RWPE2 (cell line): ENCODE data around the gene PPP6R1.

ENCODE experiments used
- ATAC-seq: fragments of 200-7000 bp; cut with Tn5 transposase; 3 replicates; pipeline ENCODE4 v1.9.1; 2021; ENCODE audit warnings: low read depth
- DNase-seq: peaks from one replicate; pipeline ENCODE4 v3.0.0-alpha.2; 2020; ENCODE audit warnings: low spot score
- H3K27ac ChIP-seq: fragments of 450-650 bp; 2 replicates; pipeline ENCODE4 v1.5.1; 2017; ENCODE audit warnings: mild to moderate bottlenecking; ENCODE audit not compliant: poor library complexity, severe bottlenecking
- H3K27me3 ChIP-seq: fragments of 250-450 bp; sonication (Bioruptor Pico); 2 replicates; pipeline ENCODE4 v1.5.1; 2021; ENCODE audit warnings: mild to moderate bottlenecking, moderate library complexity; ENCODE audit not compliant: insufficient read depth, poor library complexity, severe bottlenecking
- H3K36me3 ChIP-seq: fragments of 250-450 bp; sonication (Bioruptor Pico); 2 replicates; pipeline ENCODE4 v1.5.1; 2020; ENCODE audit warnings: low read depth, mild to moderate bottlenecking, moderate library complexity
- H3K4me1 ChIP-seq: fragments of 250-450 bp; sonication (Bioruptor Pico); 2 replicates; pipeline ENCODE4 v1.5.1; 2021; ENCODE audit warnings: mild to moderate bottlenecking, moderate library complexity; ENCODE audit not compliant: insufficient read depth, poor library complexity, severe bottlenecking
- H3K4me3 ChIP-seq: fragments of 250-450 bp; sonication (Bioruptor Pico); 2 replicates; pipeline ENCODE4 v1.5.1; 2021; ENCODE audit warnings: mild to moderate bottlenecking, moderate library complexity; ENCODE audit not compliant: severe bottlenecking
- H3K9me3 ChIP-seq: fragments of 250-450 bp; sonication (Bioruptor Pico); 2 replicates; pipeline ENCODE4 v1.5.1; 2021; ENCODE audit warnings: mild to moderate bottlenecking, moderate library complexity; ENCODE audit not compliant: severe bottlenecking
- CTCF ChIP-seq: fragments of 450-650 bp; IDR thresholded peaks from one replicate; pipeline ENCODE4 v1.5.1; 2017; ENCODE audit warnings: mild to moderate bottlenecking, moderate library complexity; ENCODE audit not compliant: poor library complexity, severe bottlenecking

The PPP6R1 gene

GRCh38 chr19:55255618-55256423 is 3.0 kb downstream of the PPP6R1 start:
- peaks cover 23% of the 10 kb centered on the region for H3K4me1 ChIP-seq
- ATAC-seq (no peak), DNase-seq (no peak)
- H3K27ac ChIP-seq = no peak overlapping the region
- no peak overlapping the region for H3K4me3 ChIP-seq
- no peaks in the 10 kb centered on the region for H3K9me3 ChIP-seq
- TF ChIP-seq CTCF = no peak
- H3K36me3 ChIP-seq = peaks cover 18% of the 10 kb centered on the region
- no peaks in the 10 kb centered on the region for H3K27me3 ChIP-seq

- H3K4me1 ChIP-seq = peaks cover 19% of the 10 kb centered on the region
- H3K4me3 ChIP-seq = no peak overlapping the region
- DNase-seq = no peak
- H3K9me3 ChIP-seq = no peaks in the 10 kb centered on the region
- H3K27ac ChIP-seq = no peak overlapping the region
- ATAC-seq = no peak
- H3K36me3 ChIP-seq = peaks cover 18% of the 10 kb centered on the region
- no peaks in the 10 kb centered on the region for H3K27me3 ChIP-seq
- TF ChIP-seq CTCF = no peak
These were observed 4.2 kb downstream of the PPP6R1 start for GRCh38 chr19:55254625-55254977.

- H3K4me1 ChIP-seq = peaks cover 18% of the 10 kb centered on the region
- H3K9me3 ChIP-seq = no peaks in the 10 kb centered on the region
- H3K36me3 ChIP-seq = peaks cover 18% of the 10 kb centered on the region
- H3K4me3 ChIP-seq = no peak overlapping the region
- ATAC-seq = no peak
- no peak overlapping the region for H3K27ac ChIP-seq
- TF ChIP-seq CTCF = no peak
- DNase-seq = no peak
- H3K27me3 ChIP-seq = no peaks in the 10 kb centered on the region
These were observed 4.8 kb downstream of the PPP6R1 start for GRCh38 chr19:55253842-55254624.

- no peak for ATAC-seq
- no peak for TF ChIP-seq CTCF
- H3K36me3 ChIP-seq = peaks cover 18% of the 10 kb centered on the region
- no peaks in the 10 kb centered on the region for H3K9me3 ChIP-seq
- H3K4me1 ChIP-seq = peaks cover 18% of the 10 kb centered on the region
- H3K27me3 ChIP-seq = no peaks in the 10 kb centered on the region
- no peak overlapping the region for H3K27ac ChIP-seq
- DNase-seq = no peak
- H3K4me3 ChIP-seq = no peak overlapping the region
These were observed 5.8 kb downstream of the PPP6R1 start for GRCh38 chr19:55252760-55253663.
